Activated CD8-positive, alpha-beta memory T cell treated with anti-CD3 and anti-CD28 coated beads, Interleukin-2, amount 50 U/mL, for 4 hours (primary cell): ENCODE measurements around the gene NXPH1.

Source experiments
- DNase-seq: peaks from one replicate; pipeline ENCODE4 v3.0.0-alpha.2; 2020

The NXPH1 gene

DNA sequence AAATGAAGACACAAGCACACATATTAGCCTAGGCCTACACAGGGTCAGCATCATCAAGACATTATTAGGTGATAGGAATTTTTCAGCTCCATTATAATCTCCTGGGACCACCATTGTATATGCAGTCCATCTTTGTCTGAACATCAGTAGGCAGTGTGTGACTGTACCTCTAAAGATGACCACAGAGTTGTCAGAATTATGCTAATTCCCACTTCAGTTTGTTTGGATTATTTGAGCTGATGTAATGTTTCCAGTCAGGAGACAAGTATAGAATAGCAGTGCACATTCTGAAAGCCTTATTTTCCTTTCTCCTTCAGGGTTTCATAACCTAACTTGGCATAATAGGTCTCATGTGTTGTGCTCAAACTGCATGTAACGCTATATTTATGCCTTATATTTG is 306.4 kb downstream of the NXPH1 start:
- no peak for DNase-seq

DNA sequence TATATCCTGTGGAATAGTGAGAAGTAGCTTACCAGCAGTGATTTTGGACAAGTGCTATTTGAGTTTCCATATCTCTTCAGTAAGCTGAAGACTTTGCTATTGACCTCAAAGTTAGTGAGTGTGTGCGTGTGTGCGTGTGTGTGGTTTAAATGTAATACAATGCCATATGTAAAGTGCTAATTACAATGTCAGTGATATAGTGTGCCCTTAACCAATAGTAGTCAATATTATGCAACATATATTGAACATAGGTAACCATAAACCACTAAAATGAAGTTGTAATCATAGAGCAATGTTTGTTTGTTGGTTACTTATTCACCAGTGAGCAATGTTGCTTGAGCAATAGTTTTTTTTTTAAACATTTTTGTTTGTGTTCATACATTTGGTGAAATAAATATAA is 309.4 kb downstream of the NXPH1 start:
- DNase-seq = no peak

GRCh38 chr7:8747338-8747737 is 313.9 kb downstream of the NXPH1 start:
- no peak for DNase-seq

GRCh38 chr7:8751557-8752231 is 318.3 kb downstream of the NXPH1 start:
- DNase-seq = no peak

GRCh38 chr7:8753355-8753754 is 319.9 kb downstream of the NXPH1 start:
- no peak for DNase-seq

- no peak for DNase-seq
Observed at GRCh38 chr7:8761731-8762130, 328.3 kb downstream of the NXPH1 start.

GRCh38 chr7:8762803-8763202 is 329.4 kb downstream of the NXPH1 start:
- no peak for DNase-seq

DNA sequence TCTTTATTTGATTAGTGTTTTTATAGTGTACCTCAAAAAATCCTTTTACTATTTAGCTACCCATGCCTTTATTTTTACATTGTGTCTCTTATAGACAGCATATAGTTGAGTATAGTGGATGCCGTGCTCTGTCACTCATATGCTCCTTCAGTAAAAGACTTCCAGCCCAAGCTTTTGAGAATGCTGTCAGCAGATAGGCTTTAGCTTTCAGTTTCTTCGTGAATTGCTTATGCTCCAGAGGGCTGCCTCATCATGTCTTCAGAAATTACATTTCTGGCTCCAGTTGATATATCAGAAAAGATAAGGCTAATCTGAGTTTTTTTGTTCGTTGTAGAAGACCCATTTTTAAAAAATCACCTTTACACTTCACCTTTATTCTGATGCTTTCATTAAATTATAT is 332.0 kb downstream of the NXPH1 start:
- no peak for DNase-seq

- DNase-seq = no peak
Observed at GRCh38 chr7:8773518-8773917, 340.1 kb downstream of the NXPH1 start.

DNA sequence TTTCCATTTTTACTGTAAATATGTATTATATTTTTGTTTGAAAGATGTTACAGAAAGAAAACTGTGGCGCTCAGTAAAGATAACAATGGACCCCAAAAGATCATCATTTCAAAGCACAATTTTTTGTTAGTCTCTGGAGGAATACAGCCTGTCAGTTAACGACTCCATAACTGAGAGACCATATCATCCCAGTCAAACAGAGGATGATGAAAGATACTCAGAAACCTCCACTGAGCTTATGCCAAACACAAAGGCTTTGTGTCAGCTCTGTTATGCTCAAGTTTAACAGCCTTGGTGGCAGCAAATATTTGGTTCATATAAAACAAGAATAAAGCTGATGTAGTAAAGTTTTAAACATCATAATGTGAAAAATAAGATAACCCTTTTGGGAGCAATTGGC is 345.1 kb downstream of the NXPH1 start:
- DNase-seq = no peak

- no peak for DNase-seq
Observed at GRCh38 chr7:8781166-8781565, 347.8 kb downstream of the NXPH1 start.

GRCh38 chr7:8783229-8783628 is 349.8 kb downstream of the NXPH1 start:
- no peak for DNase-seq

- no peak for DNase-seq
Observed at GRCh38 chr7:8785081-8785480, 351.7 kb downstream of the NXPH1 start.

GRCh38 chr7:8800986-8801385 is 367.6 kb downstream of the NXPH1 start:
- no peak for DNase-seq
